GM10266 (cell line): ENCODE data around the gene RAD51B.

Experiments
- DNase-seq: peaks from one replicate; pipeline ENCODE4 v3.0.0; 2012; ENCODE audit errors: extremely low spot score
- CTCF ChIP-seq: IDR thresholded peaks from 2 replicates; pipeline ENCODE4 v1.5.1; 2012; ENCODE audit warnings: mild to moderate bottlenecking, low read depth; ENCODE audit not compliant: control insufficient read depth, insufficient read depth; ENCODE audit errors: missing control alignments

Gene RAD51B

GRCh38 chr14:68364792-68365192 lies 545.2 kb downstream of the RAD51B start:
- DNase-seq, result no peak
- no peak for TF ChIP-seq CTCF

DNA sequence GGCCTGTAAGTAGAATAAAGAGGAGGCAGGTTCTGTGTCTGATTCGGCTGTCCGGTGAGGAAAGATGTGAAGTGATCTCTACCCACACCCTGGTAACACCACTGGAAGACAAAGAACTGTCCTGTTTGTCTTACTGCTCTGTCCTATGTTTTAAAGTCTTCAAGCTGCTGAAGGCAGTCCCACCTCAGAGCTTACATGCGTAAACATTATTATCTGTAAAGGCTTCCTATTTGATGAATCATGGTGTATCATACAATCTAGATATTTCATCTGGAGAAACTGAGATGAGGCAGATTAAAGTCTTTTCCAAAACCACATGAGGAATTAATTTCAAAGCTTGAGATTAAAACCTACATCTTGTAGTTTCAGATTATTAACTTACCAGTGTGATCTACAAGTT lies 545.6 kb downstream of the RAD51B start:
- DNase-seq, result no peak
- TF ChIP-seq CTCF, result no peak

DNA sequence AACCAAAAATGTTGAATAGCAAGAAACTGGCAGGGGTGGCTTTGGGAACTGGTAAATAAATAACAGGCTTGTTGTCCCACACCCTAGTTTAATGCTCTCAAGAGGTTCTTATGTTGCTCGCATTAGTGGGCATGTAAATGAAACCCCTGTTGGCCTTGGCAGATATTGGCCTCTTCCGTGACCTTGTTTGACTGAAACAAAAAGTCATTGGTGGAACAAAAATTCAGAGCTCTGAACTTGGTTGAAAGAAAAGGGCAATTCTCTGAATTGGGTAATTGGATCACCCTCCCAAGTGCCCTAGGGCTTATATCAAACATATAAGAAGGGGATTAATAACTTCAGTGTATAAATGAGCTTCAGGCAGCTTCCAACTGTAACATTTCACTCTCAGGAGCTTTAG lies 547.1 kb downstream of the RAD51B start:
- no peak for DNase-seq
- no peak for TF ChIP-seq CTCF

- no peak for DNase-seq
- no peak for TF ChIP-seq CTCF
Observed at GRCh38 chr14:68367536-68367935, 548.0 kb downstream of the RAD51B start.

DNA sequence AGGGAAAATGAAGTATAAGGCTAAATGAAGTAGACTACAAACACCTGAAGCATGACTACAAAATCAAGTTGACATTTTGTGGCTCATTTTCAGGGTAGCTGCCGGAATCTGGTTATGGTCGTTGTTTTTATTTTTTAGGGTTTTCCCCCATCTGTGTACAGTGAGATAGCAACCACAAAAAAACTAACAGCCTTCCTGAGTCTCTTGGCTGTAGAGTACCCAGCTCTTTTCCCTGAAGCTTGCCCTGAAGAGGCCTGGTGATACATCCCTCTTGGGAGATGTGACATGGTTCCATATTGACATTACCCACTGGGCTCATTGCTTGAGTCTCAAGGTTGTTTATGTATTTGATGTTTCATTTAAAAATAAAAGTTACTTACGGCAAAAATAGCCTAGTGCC lies 549.3 kb downstream of the RAD51B start:
- peak; percentile 33 for DNase-seq

GRCh38 chr14:68369281-68370056 lies 549.9 kb downstream of the RAD51B start:
- no peak for TF ChIP-seq CTCF
- peak; percentile 28 for DNase-seq

More for the DNA sequence above, 549.3 kb downstream of the RAD51B start:
- TF ChIP-seq CTCF, result no peak

DNA sequence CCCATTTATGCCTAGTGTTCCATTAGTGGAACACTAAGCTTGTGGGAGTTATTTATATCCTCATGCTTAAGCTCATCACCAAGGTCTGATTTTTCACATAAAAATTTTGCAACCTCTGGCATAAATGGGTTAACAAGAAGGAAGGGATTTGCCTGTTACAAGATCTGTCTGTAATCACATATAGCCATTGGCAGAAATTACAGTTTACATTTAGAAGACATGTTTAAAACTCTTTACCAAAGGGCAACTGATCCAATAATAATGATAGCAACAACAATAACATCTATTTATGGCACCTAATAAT lies 550.4 kb downstream of the RAD51B start:
- TF ChIP-seq CTCF, result no peak

More for the DNA sequence above, 550.4 kb downstream of the RAD51B start:
- DNase-seq, result no peak
